H1 (cell line): ENCODE measurements around the gene ANKRD11. TPM values are rescaled to one million over a fixed set of nuclear protein-coding genes. Genes with fewer than 3 reads are reported as not detected.
A peak's percentile ranks its signal among the peaks of the same experiment; 100 is the strongest.

Source experiments
- CTCF ChIA-PET: fragments of 300-600 bp; sonication (Branson Sonifier 250); formaldehyde crosslinking; loops from one replicate; lab custom pipeline; 2021; ENCODE audit not compliant: partially characterized antibody; lab: Charles Lee
- POLR2A ChIA-PET: fragments of 300-600 bp; sonication (Branson Sonifier 250); formaldehyde crosslinking; loops from one replicate; lab custom pipeline; 2021; ENCODE audit warnings: inconsistent platforms; ENCODE audit not compliant: partially characterized antibody; lab: Charles Lee
- DNase-seq, 2 experiments: peaks; one replicate each; pipeline versions ENCODE4 v3.0.0 to v3.0.0-alpha.2; 2010 to 2022; ENCODE audit warnings: low spot score in 2 of 2, low read depth in 1 of 2, mixed read lengths in 1 of 2
- FAIRE-seq: peaks from 2 replicates; lab custom pipeline; 2011; peaks lifted over from hg19 to GRCh38; lab: Jason Lieb, UNC
- H2AFZ ChIP-seq: 2 replicates; pipeline ENCODE4 v1.8.1; 2012; ENCODE audit warnings: low read length, inconsistent platforms
- H2AK5ac ChIP-seq: 2 replicates; pipeline ENCODE4 v1.6.1; 2013; ENCODE audit warnings: low read depth, low read length
- H2BK120ac ChIP-seq: replicated peaks from 2 replicates; pipeline ENCODE3; 2013; ENCODE audit warnings: low read depth, low read length, inconsistent platforms
- H2BK12ac ChIP-seq: 2 replicates; pipeline ENCODE4 v1.6.1; 2013; ENCODE audit warnings: low read depth, low read length
- H2BK15ac ChIP-seq: 2 replicates; pipeline ENCODE4 v1.6.1; 2013; ENCODE audit warnings: low read length
- H2BK20ac ChIP-seq: 2 replicates; pipeline ENCODE4 v1.6.1; 2013; ENCODE audit warnings: low read length
- H2BK5ac ChIP-seq: 2 replicates; pipeline ENCODE4 v1.6.1; 2013; ENCODE audit warnings: low read depth, low read length
- H3K14ac ChIP-seq: 2 replicates; pipeline ENCODE4 v1.6.1; 2013; ENCODE audit warnings: inconsistent platforms; ENCODE audit not compliant: insufficient read length
- H3K18ac ChIP-seq: 2 replicates; pipeline ENCODE4 v1.6.1; 2013; ENCODE audit warnings: low read length; ENCODE audit errors: extremely low read depth
- H3K23ac ChIP-seq: 2 replicates; pipeline ENCODE4 v1.6.1; 2013; ENCODE audit warnings: inconsistent platforms; ENCODE audit not compliant: insufficient read length
- H3K23me2 ChIP-seq: 2 replicates; pipeline ENCODE4 v1.6.1; 2013; ENCODE audit warnings: low read depth, low read length
- H3K27ac ChIP-seq: 2 replicates; pipeline ENCODE4 v1.6.1; 2011; ENCODE audit warnings: low read depth, low read length, inconsistent platforms
- H3K27me3 ChIP-seq, 4 experiments: replicated peaks in 1 of 4; 1 replicate in 1 of 4; 2 replicates in 3 of 4; pipeline versions ENCODE4 v1.6.1 to v1.8.1; 2011 to 2013; ENCODE audit warnings: low read length in 3 of 4, mild to moderate bottlenecking in 3 of 4, inconsistent platforms in 2 of 4, mixed read lengths in 2 of 4, moderate library complexity in 1 of 4; ENCODE audit not compliant: control insufficient read depth in 3 of 4, insufficient read depth in 3 of 4; ENCODE audit errors: extremely low read depth in 1 of 4
- H3K36me3 ChIP-seq, 4 experiments: 2 replicates each; pipeline versions ENCODE4 v1.6.1 to v1.8.1; 2011 to 2013; ENCODE audit warnings: mild to moderate bottlenecking in 4 of 4, low read length in 3 of 4, moderate library complexity in 2 of 4, control low read depth in 1 of 4, inconsistent platforms in 1 of 4; ENCODE audit not compliant: insufficient read depth in 4 of 4, control insufficient read depth in 2 of 4
- H3K4ac ChIP-seq: replicated peaks from 2 replicates; pipeline ENCODE3; 2013; ENCODE audit warnings: low read length, low read depth, mixed read lengths, inconsistent platforms; ENCODE audit not compliant: insufficient read length
- H3K4me1 ChIP-seq, 4 experiments: replicated peaks in 1 of 4; 1 replicate in 1 of 4; 2 replicates in 3 of 4; pipeline versions ENCODE4 v1.6.1 to v1.8.1; 2011 to 2013; ENCODE audit warnings: low read length in 3 of 4, inconsistent platforms in 2 of 4, mixed read lengths in 1 of 4; ENCODE audit not compliant: insufficient read depth in 4 of 4, control insufficient read depth in 3 of 4
- H3K4me2 ChIP-seq, 2 experiments: 2 replicates each; pipeline versions ENCODE4 v1.6.1 to v1.8.1; 2011 to 2013; ENCODE audit warnings: low read depth in 2 of 2, low read length in 2 of 2, control low read depth in 1 of 2, inconsistent platforms in 1 of 2, mild to moderate bottlenecking in 1 of 2; ENCODE audit not compliant: insufficient read depth in 1 of 2
- H3K4me3 ChIP-seq, 4 experiments: fragments of 200-600, 300-600 bp in 1 of 4; sonication (generic), shearing (Covaris generic), sonication (Bioruptor Twin) in 1 of 4; 2 replicates each; pipeline versions ENCODE4 v1.5.1 to v1.8.1; 2011 to 2016; ENCODE audit warnings: low read length in 4 of 4, low read depth in 3 of 4, control low read depth in 2 of 4, inconsistent platforms in 2 of 4, mild to moderate bottlenecking in 2 of 4, mixed read lengths in 1 of 4, moderate library complexity in 1 of 4; ENCODE audit not compliant: insufficient read depth in 2 of 4; ENCODE audit errors: extremely low read depth in 1 of 4
- H3K56ac ChIP-seq: replicated peaks from 2 replicates; pipeline ENCODE3; 2013; ENCODE audit warnings: low read depth, mild to moderate bottlenecking, mixed read lengths, low read length, inconsistent platforms; ENCODE audit not compliant: insufficient read length
- H3K79me1 ChIP-seq: 2 replicates; pipeline ENCODE4 v1.6.1; 2013; ENCODE audit warnings: low read depth, low read length, control low read depth
- H3K79me2 ChIP-seq, 2 experiments: 2 replicates each; pipeline versions ENCODE4 v1.6.1 to v1.8.1; 2012 to 2013; ENCODE audit warnings: low read length in 2 of 2, mild to moderate bottlenecking in 2 of 2, inconsistent platforms in 1 of 2; ENCODE audit not compliant: insufficient read depth in 2 of 2, control insufficient read depth in 1 of 2
- H3K9ac ChIP-seq, 4 experiments: replicated peaks in 1 of 4; 1 replicate in 1 of 4; 2 replicates in 3 of 4; pipeline versions ENCODE4 v1.6.1 to v1.8.1; 2011 to 2013; ENCODE audit warnings: low read depth in 3 of 4, low read length in 3 of 4, control low read depth in 2 of 4, mild to moderate bottlenecking in 2 of 4, moderate library complexity in 2 of 4, inconsistent platforms in 1 of 4; ENCODE audit errors: extremely low read depth in 1 of 4
- H3K9me3 ChIP-seq, 2 experiments: 2 replicates each; pipeline versions ENCODE4 v1.6.1 to v1.8.1; 2012 to 2013; ENCODE audit warnings: mild to moderate bottlenecking in 2 of 2, moderate library complexity in 2 of 2, control low read depth in 1 of 2, inconsistent platforms in 1 of 2, low read depth in 1 of 2, low read length in 1 of 2, mixed read lengths in 1 of 2; ENCODE audit not compliant: insufficient read depth in 2 of 2
- H4K20me1 ChIP-seq, 2 experiments: replicated peaks in 1 of 2; 2 replicates each; pipeline versions ENCODE3 to v1.8.1; 2011 to 2013; ENCODE audit warnings: inconsistent platforms in 2 of 2, low read length in 2 of 2, mild to moderate bottlenecking in 1 of 2; ENCODE audit not compliant: insufficient read depth in 2 of 2, control insufficient read depth in 1 of 2
- H4K5ac ChIP-seq: 2 replicates; pipeline ENCODE4 v1.6.1; 2013; ENCODE audit warnings: low read length, low read depth, mixed read lengths, inconsistent platforms; ENCODE audit not compliant: insufficient read length
- H4K8ac ChIP-seq: 2 replicates; pipeline ENCODE4 v1.8.0; 2013; ENCODE audit warnings: mild to moderate bottlenecking, moderate library complexity, low read length, inconsistent platforms; ENCODE audit not compliant: insufficient read depth; ENCODE audit errors: extremely low read depth
- H4K91ac ChIP-seq: replicated peaks from 2 replicates; pipeline ENCODE3; 2013; ENCODE audit warnings: low read length, mixed read lengths, inconsistent platforms; ENCODE audit not compliant: insufficient read length
- HDAC2 ChIP-seq, 2 experiments: fragments of 300-600 bp in 1 of 2; sonication (generic) in 1 of 2; IDR thresholded peaks; 2 replicates each; pipeline ENCODE4 v1.6.1; 2011 to 2012; ENCODE audit warnings: low read depth in 2 of 2, low read length in 2 of 2, mild to moderate bottlenecking in 2 of 2, moderate library complexity in 2 of 2, borderline replicate concordance in 1 of 2, inconsistent platforms in 1 of 2
- WGBS, 2 experiments: shearing (Covaris generic) in 1 of 2; methylation state at CpG; one replicate each; pipeline versions ENCODE4 v1.1.6 to v1.1.7; 2013 to 2015; ENCODE audit warnings: low lambda C conversion rate in 2 of 2, mixed read lengths in 2 of 2, inconsistent platforms in 1 of 2, low coverage in 1 of 2, missing lambda C conversion rate in 1 of 2; ENCODE audit not compliant: insufficient replicate concordance in 2 of 2, insufficient coverage in 1 of 2, insufficient read length in 1 of 2; ENCODE audit errors: extremely low coverage in 1 of 2, missing lambda C conversion rate in 1 of 2; 5-methylcytosine and 5-hydroxymethylcytosine counted together
- polyA plus RNA-seq, 7 experiments: library from polyadenylated mRNA; depleted of rRNA in 3 of 7; stranded (reverse) in 5 of 7; unstranded in 2 of 7; fragments of >200 nt in 5 of 7; fragments of 200-250 nt in 2 of 7; gene quantifications; 1 replicate in 5 of 7; 2 replicates in 1 of 7; 4 replicates in 1 of 7; pipeline versions ENCODE4 v1.2.1 to v1.2.3, GENCODE V29; 2011 to 2013; ENCODE audit warnings: missing spikeins in 2 of 7, mixed read lengths in 2 of 7
- total RNA-seq: library from RNA; stranded (reverse); fragmentation: NEBNext Ultra II Directional; extraction: Animal tissue kit (Norgen Biotek cat#: 25700); gene quantifications from 2 replicates; pipeline ENCODE4 v1.2.1, GENCODE V29; 2021

ANKRD11 gene
- total and polyA plus RNA-seq, 2 of the 8 experiments (the other 6 are each of a cell fraction or from before 2014, with no cell fraction given), result 46.5 to 142 TPM

GRCh38 chr16:89439659-89440058, 50.7 kb downstream of the ANKRD11 start:
- H3K9me3 ChIP-seq, result no peaks in the 10 kb centered on the region
- CTCF ChIA-PET, result interaction anchor here (0.7 to 2.1 kb wide), 2 partner anchors 13 to 72 kb away, joined by 3 to 6 read pairs; no protein-coding TSS in a partner anchor
- no peak overlapping the region for H3K18ac ChIP-seq
- no peak overlapping the region for H2BK120ac ChIP-seq
- H3K23ac ChIP-seq, result no peak overlapping the region
- peaks cover 63 to 65% of the 10 kb centered on the region in 2 experiments for H4K20me1 ChIP-seq
- no peaks in the 10 kb centered on the region for H3K27me3 ChIP-seq
- no peak overlapping the region for H3K14ac ChIP-seq
- no peak overlapping the region for H2BK12ac ChIP-seq
- 87% methylated on average over 5 of the region's 5 CpGs; no CpG with 5 or more reads in 1 of the 2 experiments for WGBS, 2 experiments
- POLR2A ChIA-PET, result interaction anchor here (1.0 kb wide), 1 partner anchor 17 kb away, joined by 3 read pairs; no protein-coding TSS in a partner anchor
- H2BK15ac ChIP-seq, result 0 out of 2 replicates have a peak overlapping the region, but pooled peaks have one; percentile 89
- H2BK5ac ChIP-seq, result no peak overlapping the region; the same call in 1 of the 2 replicates
- no peak overlapping the region for H2AK5ac ChIP-seq
- H2BK20ac ChIP-seq, result no peak overlapping the region
- no peak overlapping the region for H3K4me3 ChIP-seq
- TF ChIP-seq HDAC2 (IDR thresholded peaks at IDR 0.05; ENCODE audit: borderline replicate concordance in 1 of 2, low read depth in 2 of 2, low read length in 2 of 2), result no peak
- H3K4ac ChIP-seq, result no peak overlapping the region
- H3K27ac ChIP-seq, result no peak overlapping the region
- H3K79me1 ChIP-seq, result peaks cover 40% of the 10 kb centered on the region
- H3K4me1 ChIP-seq, result peaks cover 9 to 29% (median 11%) of the 10 kb centered on the region in 4 experiments
- DNase-seq (no peak), FAIRE-seq (no peak)
- H4K8ac ChIP-seq, result no peak overlapping the region
- no peak overlapping the region for H4K91ac ChIP-seq
- no peak overlapping the region for H3K4me2 ChIP-seq
- H2AFZ ChIP-seq, result no peak overlapping the region
- H3K36me3 ChIP-seq, result peaks cover 0 to 2% (median 0%) of the 10 kb centered on the region in 4 experiments; a peak in 1 of 8 replicates
- peaks cover 82 to 100% of the 10 kb centered on the region in 2 experiments for H3K79me2 ChIP-seq
- no peak overlapping the region for H3K56ac ChIP-seq
- no peak overlapping the region for H3K9ac ChIP-seq
- H4K5ac ChIP-seq, result no peak overlapping the region
- H3K23me2 ChIP-seq, result no peaks in the 10 kb centered on the region
